Neuron (in vitro differentiated cells): ENCODE measurements around the gene RBMX.
"Not testable (repeated sequence)": the region's sequence is repeated elsewhere in the genome, so short reads cannot be mapped to it uniquely, and the experiment has no call there.

ENCODE experiments used
- H2AFZ ChIP-seq: one replicate; pipeline ENCODE4 v1.6.1; 2013; ENCODE audit warnings: low read depth, mild to moderate bottlenecking, inconsistent platforms, low read length, moderate library complexity
- H3K27me3 ChIP-seq: one replicate; pipeline ENCODE4 v1.6.1; 2013; ENCODE audit warnings: low read length; ENCODE audit not compliant: insufficient read depth
- H3K36me3 ChIP-seq: one replicate; pipeline ENCODE4 v1.6.1; 2013; ENCODE audit warnings: low read length; ENCODE audit not compliant: insufficient read depth
- H3K4me1 ChIP-seq: one replicate; pipeline ENCODE4 v1.6.1; 2013; ENCODE audit warnings: low read length; ENCODE audit not compliant: insufficient read depth
- H3K4me3 ChIP-seq: 2 replicates; pipeline ENCODE4 v1.5.1; 2013; ENCODE audit warnings: mild to moderate bottlenecking, low read length, moderate library complexity
- H3K9me3 ChIP-seq: one replicate; pipeline ENCODE4 v1.6.1; 2013; ENCODE audit warnings: low read length

RBMX gene

DNA sequence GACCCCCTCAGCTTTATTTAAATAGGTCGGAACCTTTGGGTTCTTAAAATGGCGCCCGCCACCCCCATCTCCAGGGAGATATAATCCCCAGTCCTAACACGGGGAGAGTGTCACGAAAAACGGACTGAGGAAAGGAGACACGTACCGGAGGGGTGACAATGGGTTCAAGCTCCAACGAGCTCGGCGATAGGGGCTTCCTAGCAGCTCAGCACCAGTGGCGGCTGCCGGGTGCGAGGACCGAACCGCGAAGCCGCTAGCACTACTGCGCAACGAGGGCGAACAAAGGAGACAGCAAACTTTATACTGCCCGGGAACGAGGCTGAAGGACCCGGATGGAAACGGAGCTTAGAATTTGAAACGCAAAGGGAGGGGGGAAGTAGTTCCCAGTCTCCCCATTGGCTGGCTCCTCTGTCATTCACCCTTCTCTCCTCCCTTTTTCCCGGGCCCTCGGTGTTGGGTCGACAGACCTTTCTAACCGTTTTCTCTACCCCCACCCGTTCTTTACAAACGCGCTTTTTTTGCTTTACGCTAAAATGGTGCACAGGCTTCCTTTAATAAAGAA lies at the start of gene RBMX:
TSS of gene RBMX (minus strand) at position 274 of the 562 bp plus-strand sequence. CDS start 1,298 bp downstream, outside the sequence.
- Histone ChIP-seq H3K4me3 (peak within 1 kb of the TSS; percentile 83), H2AFZ (no peak within 1 kb of the TSS), H3K36me3 (peaks cover 23% of the 10 kb centered on the region), H3K9me3 (no peaks in the 10 kb centered on the region), H3K4me1 (peaks cover 5% of the 10 kb centered on the region), H3K27me3 (no peaks in the 10 kb centered on the region)

GRCh38 chrX:136921438-136921837 lies 40.9 kb upstream of the RBMX start:
- not testable (repeated sequence) for H3K36me3 ChIP-seq, H3K9me3 ChIP-seq, H3K4me1 ChIP-seq, H2AFZ ChIP-seq, H3K27me3 ChIP-seq, H3K4me3 ChIP-seq

GRCh38 chrX:136920001-136920400 lies 39.5 kb upstream of the RBMX start:
- no peak overlapping the region for H3K4me3 ChIP-seq
- no peaks in the 10 kb centered on the region for H3K36me3 ChIP-seq
- no peaks in the 10 kb centered on the region for H3K27me3 ChIP-seq
- no peak overlapping the region for H2AFZ ChIP-seq
- H3K4me1 ChIP-seq = no peaks in the 10 kb centered on the region
- no peaks in the 10 kb centered on the region for H3K9me3 ChIP-seq

- no peaks in the 10 kb centered on the region for H3K4me1 ChIP-seq
- no peak overlapping the region for H3K4me3 ChIP-seq
- H3K27me3 ChIP-seq = no peaks in the 10 kb centered on the region
- no peaks in the 10 kb centered on the region for H3K9me3 ChIP-seq
- no peaks in the 10 kb centered on the region for H3K36me3 ChIP-seq
- H2AFZ ChIP-seq = no peak overlapping the region
These were observed 36.3 kb upstream of the RBMX start for GRCh38 chrX:136916827-136917226.

GRCh38 chrX:136911661-136912060 lies 31.1 kb upstream of the RBMX start:
- not testable (repeated sequence) for H3K4me3 ChIP-seq, H3K36me3 ChIP-seq, H3K27me3 ChIP-seq, H3K9me3 ChIP-seq, H2AFZ ChIP-seq
- H3K4me1 ChIP-seq = peaks cover 11% of the 10 kb centered on the region

GRCh38 chrX:136911253-136911652 lies 30.7 kb upstream of the RBMX start:
- no peaks in the 10 kb centered on the region for H3K27me3 ChIP-seq
- no peaks in the 10 kb centered on the region for H3K9me3 ChIP-seq
- H2AFZ ChIP-seq = no peak overlapping the region
- peaks cover 11% of the 10 kb centered on the region for H3K4me1 ChIP-seq
- no peaks in the 10 kb centered on the region for H3K36me3 ChIP-seq
- no peak overlapping the region for H3K4me3 ChIP-seq

DNA sequence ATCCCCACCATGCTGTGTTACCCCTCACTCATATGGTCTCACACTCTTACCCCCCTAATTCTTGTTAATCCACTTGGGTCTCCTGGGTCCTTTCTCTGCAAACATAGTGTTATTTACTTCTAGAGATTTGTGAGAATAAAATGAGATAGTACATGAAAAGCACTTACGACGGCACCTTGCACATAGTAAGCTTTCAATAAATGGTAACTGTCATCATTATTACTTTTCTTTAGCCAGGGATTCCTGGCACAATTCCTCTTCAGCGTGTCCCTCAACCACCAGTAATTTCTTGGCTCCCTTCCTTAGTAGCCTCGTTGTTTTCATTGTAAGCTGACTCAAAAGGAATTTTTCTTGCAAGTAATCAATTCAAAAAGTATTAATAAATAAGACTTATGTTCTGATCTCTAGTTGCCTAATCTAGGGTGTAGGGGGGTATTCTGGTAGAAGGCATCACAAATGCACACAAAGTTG lies 30.1 kb upstream of the RBMX start:
- Histone ChIP-seq H3K27me3 (no peaks in the 10 kb centered on the region), H3K9me3 (no peaks in the 10 kb centered on the region), H3K36me3 (no peaks in the 10 kb centered on the region), H3K4me1 (peaks cover 11% of the 10 kb centered on the region), H3K4me3 (peak overlapping the region; percentile 76), H2AFZ (no peak overlapping the region)

DNA sequence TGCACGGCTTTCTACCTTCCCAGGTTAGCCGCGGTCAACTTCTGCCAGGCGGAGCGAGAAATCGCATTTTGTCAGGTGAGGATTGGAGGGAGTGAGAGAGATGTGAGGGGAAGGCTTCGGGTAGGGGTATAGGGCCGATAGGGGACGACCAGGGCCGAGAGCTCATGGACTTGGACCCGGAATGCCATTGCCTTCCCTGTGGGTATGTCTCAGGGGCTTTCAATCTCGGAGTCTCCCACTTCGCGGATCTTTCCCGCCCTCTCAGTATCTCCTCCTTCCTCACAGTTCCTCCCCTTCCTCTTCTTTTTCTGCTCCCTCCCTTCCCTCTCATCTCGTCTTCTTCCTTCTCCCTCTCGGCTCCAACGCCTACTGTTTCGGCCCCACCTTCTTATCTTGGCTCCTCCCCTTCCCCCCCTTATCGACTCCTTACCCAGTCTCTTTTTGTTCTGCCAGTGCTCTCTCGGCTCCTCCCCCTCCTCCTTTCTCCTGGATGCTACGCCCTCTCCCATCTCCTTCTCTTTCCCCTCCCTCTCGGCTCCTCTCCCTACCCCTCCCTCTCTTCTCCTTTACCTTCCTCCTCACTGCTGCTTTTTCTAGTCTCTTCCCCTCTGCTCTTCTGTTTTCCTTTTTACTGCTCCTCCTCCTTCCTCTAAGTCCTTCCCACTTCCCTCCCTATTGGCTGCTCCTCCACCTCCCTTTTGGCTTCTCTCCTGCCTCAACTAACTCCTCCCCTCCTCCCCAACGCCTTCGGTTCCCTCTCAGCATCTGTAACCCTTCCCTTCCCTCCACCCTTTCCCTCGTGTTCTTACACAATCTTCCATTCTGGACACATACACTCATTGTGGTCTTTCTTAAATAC lies 29.4 kb upstream of the RBMX start:
- Histone ChIP-seq H2AFZ (peak overlapping the region; percentile 27), H3K4me3 (peak overlapping the region; percentile 76), H3K4me1 (peaks cover 11% of the 10 kb centered on the region), H3K36me3 (no peaks in the 10 kb centered on the region), H3K27me3 (no peaks in the 10 kb centered on the region), H3K9me3 (no peaks in the 10 kb centered on the region)

DNA sequence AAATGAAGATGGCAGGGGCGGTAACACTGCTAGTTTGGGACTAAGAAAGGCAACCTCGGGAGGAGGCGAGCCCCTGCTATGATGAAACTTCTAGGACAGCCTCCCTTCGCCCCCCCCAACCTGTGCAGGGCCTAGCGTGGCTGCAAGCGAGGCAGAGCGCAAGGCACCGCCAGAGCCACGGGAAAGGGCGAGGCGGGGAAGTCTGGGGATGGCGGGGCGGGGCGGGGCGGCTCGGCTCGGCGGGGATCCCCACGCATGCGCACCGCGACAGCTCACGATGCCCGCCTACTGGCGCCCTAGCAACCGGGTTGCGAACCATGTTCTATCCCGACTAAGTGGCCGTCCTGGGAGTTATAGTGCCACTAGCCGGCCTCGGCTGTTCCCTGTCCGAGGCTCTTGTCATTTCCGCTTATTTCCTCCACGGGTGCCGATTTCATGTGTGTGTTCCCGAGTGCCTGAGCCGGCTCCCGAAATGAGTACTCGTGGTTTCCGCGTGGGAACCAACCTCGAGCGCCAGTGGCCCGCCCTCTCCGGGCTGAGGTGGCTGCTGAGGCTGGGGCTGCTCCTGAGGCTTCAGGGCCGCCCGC lies 28.7 kb upstream of the RBMX start:
- H2AFZ ChIP-seq = peak overlapping the region; percentile 27
- no peaks in the 10 kb centered on the region for H3K27me3 ChIP-seq
- H3K9me3 ChIP-seq = no peaks in the 10 kb centered on the region

GRCh38 chrX:136907621-136908020 lies 27.1 kb upstream of the RBMX start:
- Histone ChIP-seq H2AFZ (peak overlapping the region; percentile 48), H3K9me3 (no peaks in the 10 kb centered on the region), H3K4me1 (peaks cover 11% of the 10 kb centered on the region), H3K27me3 (no peaks in the 10 kb centered on the region), H3K36me3 (no peaks in the 10 kb centered on the region), H3K4me3 (peak overlapping the region; percentile 16)

More for the DNA sequence above, 28.7 kb upstream of the RBMX start:
- peaks cover 11% of the 10 kb centered on the region for H3K4me1 ChIP-seq
- H3K4me3 ChIP-seq = peak overlapping the region; percentile 76
- no peaks in the 10 kb centered on the region for H3K36me3 ChIP-seq

- H3K4me1 ChIP-seq = peaks cover 11% of the 10 kb centered on the region
- H2AFZ ChIP-seq = peak overlapping the region; percentile 48
- no peaks in the 10 kb centered on the region for H3K36me3 ChIP-seq
- no peaks in the 10 kb centered on the region for H3K27me3 ChIP-seq
- no peak overlapping the region for H3K4me3 ChIP-seq
- no peaks in the 10 kb centered on the region for H3K9me3 ChIP-seq
These were observed 26.5 kb upstream of the RBMX start for GRCh38 chrX:136906921-136907510.

GRCh38 chrX:136904067-136904466 lies 23.5 kb upstream of the RBMX start:
- H3K4me1 ChIP-seq = peaks cover 11% of the 10 kb centered on the region
- H3K27me3 ChIP-seq, H3K9me3 ChIP-seq, H3K4me3 ChIP-seq, H2AFZ ChIP-seq, H3K36me3 ChIP-seq: not testable (repeated sequence)

DNA sequence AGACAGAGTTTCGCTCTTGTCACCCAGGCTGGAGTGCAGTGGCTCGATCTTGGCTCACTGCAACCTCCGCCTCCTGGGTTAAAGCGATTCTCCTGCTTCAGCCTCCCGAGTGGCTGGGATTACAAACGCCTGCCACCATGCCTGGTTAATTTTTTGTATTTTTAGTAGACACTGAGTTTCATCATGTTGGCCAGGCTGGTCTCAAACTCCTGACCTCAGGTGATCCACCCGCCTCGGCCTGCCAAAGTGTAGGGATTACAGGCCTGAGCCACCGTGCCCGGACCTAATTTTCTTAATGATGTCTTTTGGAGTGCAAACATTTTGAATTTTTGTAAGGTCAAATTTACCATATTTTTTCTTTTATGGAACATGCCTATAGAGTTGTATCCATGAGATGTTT lies 19.5 kb upstream of the RBMX start:
- H3K4me3 ChIP-seq, H3K36me3 ChIP-seq, H3K9me3 ChIP-seq, H3K4me1 ChIP-seq, H2AFZ ChIP-seq, H3K27me3 ChIP-seq: not testable (repeated sequence)
